SHP77 (cell line): Measurements from ENCODE around the gene EPHA4.

Experiments
- DNase-seq, 2 experiments: peaks; one replicate each; lab custom pipeline; 2025; lab: John Stamatoyannopoulos, UW

The EPHA4 gene

GRCh38 chr2:221504905-221505304 is 67.2 kb downstream of the EPHA4 start:
- no peak for DNase-seq

DNA sequence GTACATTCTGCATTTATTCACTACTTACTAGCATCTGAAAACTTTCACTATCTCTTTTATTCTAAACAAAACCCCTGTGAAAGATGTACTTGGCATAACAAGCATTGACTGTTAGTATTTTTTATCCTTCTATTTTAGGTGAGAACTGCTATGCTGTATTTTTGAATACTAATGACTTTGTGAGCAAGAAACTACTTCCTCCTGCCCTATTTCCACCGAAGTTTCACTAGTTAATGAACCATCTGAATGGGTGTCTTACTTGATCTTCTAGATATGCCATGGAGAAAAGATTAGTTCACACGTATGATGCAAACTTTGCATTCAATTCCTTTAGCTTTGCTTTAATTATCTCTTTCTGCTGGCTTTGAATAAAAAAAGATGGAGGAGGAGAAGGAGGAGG is 68.1 kb downstream of the EPHA4 start:
- DNase-seq, result no peak

DNA sequence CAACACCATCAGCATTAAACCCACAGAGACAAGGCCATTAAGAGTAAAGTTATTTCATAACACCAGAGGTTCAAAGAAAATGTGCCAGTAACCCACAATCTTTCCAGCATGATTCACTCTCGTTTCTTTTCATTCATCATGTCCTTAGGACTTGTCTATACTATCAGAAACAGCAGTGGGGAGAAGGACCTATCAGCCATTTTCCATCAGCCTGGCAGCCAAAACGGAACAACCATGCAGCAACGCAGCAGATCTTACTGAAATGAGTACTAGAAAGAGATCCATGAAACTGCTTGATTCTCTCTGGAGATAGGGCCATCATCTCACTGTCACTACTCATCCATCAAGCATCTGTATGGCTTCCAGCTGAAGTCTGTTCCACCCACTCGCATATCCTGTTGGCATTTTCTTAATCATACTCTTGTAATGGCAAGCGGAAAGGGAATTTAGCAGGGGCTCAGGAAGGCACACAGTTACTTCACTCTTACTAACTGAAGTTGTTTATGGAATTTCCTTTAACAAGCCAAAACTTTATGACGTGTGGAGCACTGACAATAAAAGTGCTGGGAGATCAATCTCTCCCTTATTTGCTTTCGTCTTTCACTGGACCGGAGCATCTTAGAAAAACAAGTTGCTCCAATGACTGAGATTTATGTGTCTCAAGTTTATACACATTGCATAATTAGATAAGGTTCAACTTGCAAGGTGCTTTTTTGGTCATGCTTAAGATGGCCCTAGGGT is 69.7 kb downstream of the EPHA4 start:
- DNase-seq, result no peak

GRCh38 chr2:221501883-221502269 is 70.2 kb downstream of the EPHA4 start:
- no peak for DNase-seq

DNA sequence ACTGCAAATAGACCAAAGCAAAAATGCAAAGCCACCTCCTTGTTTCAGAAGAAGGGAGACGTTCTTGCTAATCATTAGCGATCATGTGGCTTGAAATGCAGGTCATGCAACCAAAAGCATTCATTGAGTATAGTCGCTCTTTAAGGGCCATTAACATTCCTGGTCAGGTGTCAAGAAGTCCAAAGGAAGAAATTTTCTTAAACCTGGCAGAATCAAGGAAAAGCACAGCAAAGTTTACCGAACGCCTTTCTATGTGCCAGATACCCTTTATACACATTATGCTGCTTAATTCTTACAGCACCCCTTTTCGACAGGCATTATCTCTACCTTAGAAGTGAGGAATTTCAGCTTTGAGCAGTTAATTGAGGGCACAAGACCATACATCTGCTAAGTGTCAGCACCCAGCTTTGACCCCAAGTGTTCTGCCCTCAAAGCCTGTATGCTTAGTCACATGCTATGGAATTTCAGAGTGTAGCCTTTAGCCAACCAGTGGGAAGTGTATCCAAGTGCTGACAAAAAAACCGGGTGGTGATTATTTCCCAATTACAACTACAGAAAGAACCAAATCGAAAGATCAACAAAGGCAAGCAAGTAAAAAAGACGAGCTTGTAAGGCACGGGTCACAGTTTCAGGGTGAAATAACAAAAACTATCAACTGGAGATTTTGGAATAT is 70.8 kb downstream of the EPHA4 start:
- no peak for DNase-seq

- no peak for DNase-seq
These were observed 71.4 kb downstream of the EPHA4 start for GRCh38 chr2:221500501-221501209.

DNA sequence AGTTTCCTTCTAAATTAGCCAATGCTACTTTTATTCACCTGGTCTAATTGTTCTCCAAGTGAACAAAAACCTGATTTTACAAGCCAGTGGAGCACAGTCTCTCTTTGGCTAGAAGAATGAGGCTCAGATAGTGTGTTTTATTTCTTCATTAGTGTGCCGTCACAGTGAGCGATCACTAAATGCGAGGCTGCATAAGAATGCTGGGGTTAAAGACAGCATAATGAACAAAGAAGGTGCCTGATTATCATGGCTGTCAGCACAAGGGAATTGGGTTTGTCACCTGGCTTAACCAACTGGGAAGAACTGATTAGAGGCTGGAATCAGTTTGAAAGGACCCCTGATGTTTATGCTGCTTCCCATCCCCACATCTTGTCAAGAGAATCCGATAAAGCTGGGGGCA is 76.4 kb downstream of the EPHA4 start:
- no peak for DNase-seq

DNA sequence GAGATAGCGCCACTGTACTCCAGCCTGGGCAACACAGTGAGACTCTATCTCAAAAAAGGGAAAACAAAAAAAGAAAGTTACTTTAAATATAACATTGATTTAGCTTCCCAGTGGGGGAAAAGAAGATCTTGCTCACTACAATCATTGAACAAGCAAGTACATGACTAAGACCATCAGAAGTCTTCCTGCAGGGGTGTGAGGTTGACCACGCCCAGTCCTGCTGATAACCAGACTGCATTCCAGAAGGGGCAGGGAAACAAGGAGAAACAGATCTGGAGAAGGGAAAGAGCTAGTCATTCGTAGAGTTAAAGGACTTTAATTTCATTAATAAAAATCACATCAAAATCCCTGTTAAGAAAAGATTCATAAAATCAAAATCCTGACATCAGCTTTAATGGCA is 77.5 kb downstream of the EPHA4 start:
- no peak for DNase-seq

GRCh38 chr2:221493391-221493790 is 78.7 kb downstream of the EPHA4 start:
- no peak for DNase-seq

DNA sequence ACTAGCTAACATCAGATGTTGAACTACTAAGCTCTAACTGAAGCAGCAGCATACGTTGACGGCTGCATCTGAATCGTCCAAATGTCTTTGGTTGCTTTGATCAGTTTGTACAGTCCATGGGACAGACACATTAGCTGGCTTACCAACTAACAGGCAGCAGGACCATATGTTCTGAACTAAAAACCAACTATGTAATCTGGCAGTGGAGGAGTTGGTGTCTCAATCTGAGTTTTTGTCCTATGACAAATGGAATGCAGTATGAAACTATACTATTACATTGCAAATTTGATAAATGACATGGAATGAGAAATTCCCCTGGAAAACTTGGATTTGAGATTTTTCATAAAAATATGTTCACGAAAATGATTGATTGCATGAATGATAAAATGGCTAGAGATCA is 79.5 kb downstream of the EPHA4 start:
- no peak for DNase-seq

DNA sequence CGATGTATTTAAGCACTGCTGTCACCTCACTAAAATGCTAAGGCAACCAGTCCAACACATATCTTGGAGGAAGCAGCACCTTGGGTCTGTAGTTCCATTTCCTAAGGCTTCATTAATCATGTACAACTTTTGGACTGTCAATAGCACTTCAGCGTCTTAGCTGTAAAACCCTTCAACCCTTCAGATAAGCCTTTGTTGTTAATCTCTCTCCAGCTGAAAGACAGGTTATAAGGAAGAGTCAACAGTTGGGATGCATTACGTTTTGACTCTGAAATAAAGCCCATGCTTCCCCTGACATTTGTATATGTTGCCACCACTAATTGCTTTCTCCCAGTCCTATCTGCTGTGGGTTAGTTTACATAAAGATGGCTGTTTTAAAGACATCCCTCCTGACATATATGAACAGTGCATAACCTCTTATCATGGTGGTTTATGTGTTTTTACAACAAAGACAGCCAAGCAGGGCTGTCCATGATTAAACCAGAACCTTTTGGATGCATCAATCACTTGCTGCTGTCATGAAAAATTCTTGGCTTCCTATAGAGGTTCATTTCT is 81.5 kb downstream of the EPHA4 start:
- DNase-seq, result no peak

GRCh38 chr2:221488136-221488807 is 83.8 kb downstream of the EPHA4 start:
- DNase-seq, result peak in 1 of 2 experiments; percentile 23

GRCh38 chr2:221486106-221486505 is 86.0 kb downstream of the EPHA4 start:
- no peak for DNase-seq

GRCh38 chr2:221485503-221485870 is 86.6 kb downstream of the EPHA4 start:
- no peak for DNase-seq

- DNase-seq, result no peak
These were observed 87.2 kb downstream of the EPHA4 start for GRCh38 chr2:221484761-221485502.

- DNase-seq, result no peak
These were observed 89.2 kb downstream of the EPHA4 start for GRCh38 chr2:221482666-221483455.

DNA sequence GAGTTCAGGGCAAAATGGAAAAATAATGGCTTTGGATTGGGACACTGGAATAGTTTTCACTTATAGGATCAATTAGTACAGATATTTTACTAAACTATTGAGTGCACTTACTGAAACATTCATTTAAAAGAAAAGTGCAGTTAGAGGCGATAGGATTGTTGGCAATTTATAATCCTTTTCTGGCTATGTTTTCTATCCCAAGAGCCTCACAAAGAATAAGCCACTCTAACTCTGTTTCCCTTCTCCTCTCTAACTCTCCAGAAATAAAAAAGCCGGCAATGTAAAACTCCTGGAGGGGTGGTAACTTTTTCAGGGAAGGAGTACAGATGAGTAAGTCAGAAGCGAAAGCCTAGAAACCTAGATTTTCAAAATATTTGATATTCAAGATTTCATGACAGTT is 91.3 kb downstream of the EPHA4 start:
- no peak for DNase-seq

DNA sequence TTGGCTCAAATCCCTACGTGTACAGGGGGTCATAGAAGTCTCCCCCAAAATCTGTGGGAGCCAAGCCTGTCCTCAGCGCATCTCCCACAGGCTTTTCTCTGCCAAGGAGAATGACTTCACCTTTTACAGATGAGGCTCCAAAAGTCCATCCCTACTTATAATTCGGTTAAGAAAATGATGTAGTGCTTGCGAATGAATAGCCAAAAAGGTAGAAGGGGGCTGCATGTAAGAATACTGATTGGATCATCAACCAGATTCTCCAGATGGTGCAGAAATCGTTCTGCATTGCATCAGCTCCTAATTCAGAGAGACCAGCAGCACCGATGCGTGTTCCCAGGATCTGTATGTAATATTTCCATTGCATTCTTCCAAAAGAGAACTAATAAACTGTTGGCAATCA is 91.9 kb downstream of the EPHA4 start:
- no peak for DNase-seq

DNA sequence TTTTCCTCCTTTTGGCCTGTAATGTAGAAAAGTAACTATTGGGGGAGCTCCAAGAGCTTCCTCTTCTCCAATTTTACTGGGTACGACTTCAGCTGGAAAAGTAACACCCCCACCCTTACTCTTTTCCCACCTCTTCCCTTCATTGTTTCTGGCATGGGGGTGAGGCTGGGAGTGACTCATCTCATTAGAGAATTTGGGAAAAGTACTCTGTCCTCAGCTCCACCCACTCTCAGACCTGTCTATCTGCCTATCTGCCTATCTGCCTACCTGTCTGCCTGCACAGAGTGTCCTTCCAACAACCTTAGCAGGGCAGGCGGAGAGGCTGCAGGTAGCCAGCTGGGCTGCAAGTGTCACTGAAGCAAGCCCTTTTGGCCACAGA is 93.6 kb downstream of the EPHA4 start:
- DNase-seq, result no peak

DNA sequence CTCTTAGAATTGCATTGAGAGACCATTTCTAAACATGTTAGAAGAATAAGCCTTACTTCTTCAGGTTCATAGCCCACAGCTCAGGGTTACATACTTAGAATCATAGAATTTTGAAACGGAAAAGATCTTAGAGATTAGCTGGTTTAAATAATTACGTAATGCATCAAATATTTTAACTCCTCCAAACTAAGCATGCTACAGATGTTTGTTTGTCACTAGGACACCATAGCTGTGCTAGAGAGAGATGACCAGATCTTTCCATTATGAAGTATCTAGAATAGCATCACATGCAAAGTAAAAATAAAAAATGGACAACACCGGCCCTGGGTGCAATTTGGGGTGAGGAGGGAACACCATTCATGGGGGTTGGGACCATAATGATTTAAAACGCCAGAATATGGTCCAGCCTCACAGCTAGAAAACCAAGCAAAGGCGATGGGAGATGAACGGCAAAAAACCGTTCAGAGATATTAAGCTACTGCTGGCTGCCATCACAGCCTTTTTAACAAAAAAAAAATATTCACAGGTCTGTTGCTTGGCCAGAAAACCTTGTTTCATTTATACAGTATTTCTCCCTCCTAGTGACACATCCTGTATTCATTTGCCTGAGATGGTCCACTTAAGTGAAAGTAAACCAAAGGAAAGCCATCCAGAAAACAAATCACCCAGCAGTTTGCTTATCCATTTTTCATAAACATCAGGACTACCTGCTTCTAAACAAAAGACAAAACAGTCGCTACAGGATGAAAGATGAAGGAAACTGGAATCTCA is 94.2 kb downstream of the EPHA4 start:
- no peak for DNase-seq
